Endodermal cell (in vitro differentiated cells): ENCODE results near the gene TEX29. TPM values are rescaled to one million over a fixed set of nuclear protein-coding genes. Genes with fewer than 3 reads are reported as not detected.

Experiments used
- DNase-seq: peaks from one replicate; pipeline ENCODE4 v3.0.0-alpha.2; 2017
- H3K27ac ChIP-seq: 2 replicates; pipeline ENCODE4 v1.5.1; 2013; ENCODE audit warnings: mild to moderate bottlenecking, low read depth, low read length, moderate library complexity
- H3K27me3 ChIP-seq: 2 replicates; pipeline ENCODE4 v1.6.1; 2013; ENCODE audit warnings: mild to moderate bottlenecking, low read length, moderate library complexity; ENCODE audit not compliant: insufficient read depth, control insufficient read depth, poor library complexity, severe bottlenecking
- H3K36me3 ChIP-seq: 2 replicates; pipeline ENCODE4 v1.7.0; 2013; ENCODE audit warnings: mild to moderate bottlenecking, low read length, moderate library complexity; ENCODE audit not compliant: control insufficient read depth, insufficient read depth
- H3K4me1 ChIP-seq: one replicate; pipeline ENCODE4 v1.7.0; 2013; ENCODE audit warnings: low read length; ENCODE audit not compliant: control insufficient read depth, insufficient read depth
- H3K4me3 ChIP-seq: 2 replicates; pipeline ENCODE4 v1.5.1; 2013; ENCODE audit warnings: mild to moderate bottlenecking, low read length, moderate library complexity
- H3K9ac ChIP-seq: 2 replicates; pipeline ENCODE4 v1.6.1; 2013; ENCODE audit warnings: mild to moderate bottlenecking, low read length, moderate library complexity; ENCODE audit not compliant: poor library complexity, severe bottlenecking; ENCODE audit errors: extremely low read depth
- H3K9me3 ChIP-seq: 2 replicates; pipeline ENCODE4 v1.6.1; 2013; ENCODE audit warnings: mild to moderate bottlenecking, low read length, moderate library complexity; ENCODE audit not compliant: control insufficient read depth
- H3K27ac Mint-ChIP-seq: 2 replicates; pipeline ENCODE4 v1.8.0; 2020; ENCODE audit warnings: mixed read lengths
- H3K27me3 Mint-ChIP-seq: 2 replicates; pipeline ENCODE4 v1.8.0; 2021; ENCODE audit warnings: mild to moderate bottlenecking, mixed read lengths; ENCODE audit not compliant: insufficient read depth
- H3K36me3 Mint-ChIP-seq: 2 replicates; pipeline ENCODE4 v1.8.0; 2020; ENCODE audit warnings: low read depth, mixed read lengths
- H3K4me1 Mint-ChIP-seq: 2 replicates; pipeline ENCODE4 v1.8.0; 2020; ENCODE audit warnings: mixed read lengths
- H3K4me3 Mint-ChIP-seq: 2 replicates; pipeline ENCODE4 v1.8.0; 2020; ENCODE audit warnings: mild to moderate bottlenecking, moderate library complexity, mixed read lengths
- H3K9me3 Mint-ChIP-seq: 2 replicates; pipeline ENCODE4 v1.8.0; 2020; ENCODE audit warnings: mild to moderate bottlenecking, mixed read lengths
- CTCF ChIP-seq: fragments of 200-600 bp; sonication (generic); conservative IDR thresholded peaks from 2 replicates; pipeline ENCODE4 v1.5.0; 2021; ENCODE audit warnings: antibody characterized with exemption, mild to moderate bottlenecking
- WGBS, 2 experiments: methylation state at CpG; one replicate each; pipeline versions ENCODE4 v1.1.5 to v1.1.7; 2013; ENCODE audit warnings: missing lambda C conversion rate in 2 of 2, mixed read lengths in 1 of 2; ENCODE audit not compliant: insufficient coverage in 1 of 2, insufficient read length in 1 of 2; 5-methylcytosine and 5-hydroxymethylcytosine counted together
- total RNA-seq, 2 donors: library from RNA; stranded (reverse); fragmentation: NEBNext Ultra II Directional in 1 of 2; extraction: Animal tissue kit (Norgen Biotek cat#: 25700) in 1 of 2; gene quantifications; 2 replicates in 1 of 2; 3 replicates in 1 of 2; pipeline ENCODE4 v1.2.1, GENCODE V29; 2021

The TEX29 gene
- total RNA-seq, 2 donors from 2014 or later: 0.69 TPM; not detected in 1

GRCh38 chr13:111312944-111313590, 7.4 kb upstream of the TEX29 start:
- Histone ChIP-seq H3K9me3 (peaks cover 9% of the 10 kb centered on the region), H3K4me1 (no peaks in the 10 kb centered on the region), H3K4me3 (no peak overlapping the region), H3K36me3 (peaks cover 11% of the 10 kb centered on the region), H3K27ac (no peak overlapping the region), H3K9ac (no peak overlapping the region), H3K27me3 (no peaks in the 10 kb centered on the region)
- no peak for DNase-seq
- Mint-ChIP-seq H3K4me3 (no peak overlapping the region), H3K27me3 (no peaks in the 10 kb centered on the region), H3K36me3 (peaks cover 69% of the 10 kb centered on the region), H3K27ac (no peak overlapping the region), H3K9me3 (peaks cover 40% of the 10 kb centered on the region), H3K4me1 (no peaks in the 10 kb centered on the region)
- TF ChIP-seq CTCF: no peak
- 94 to 95% methylated on average over 13 to 17 of the region's 17 CpGs for WGBS, 2 experiments

DNA sequence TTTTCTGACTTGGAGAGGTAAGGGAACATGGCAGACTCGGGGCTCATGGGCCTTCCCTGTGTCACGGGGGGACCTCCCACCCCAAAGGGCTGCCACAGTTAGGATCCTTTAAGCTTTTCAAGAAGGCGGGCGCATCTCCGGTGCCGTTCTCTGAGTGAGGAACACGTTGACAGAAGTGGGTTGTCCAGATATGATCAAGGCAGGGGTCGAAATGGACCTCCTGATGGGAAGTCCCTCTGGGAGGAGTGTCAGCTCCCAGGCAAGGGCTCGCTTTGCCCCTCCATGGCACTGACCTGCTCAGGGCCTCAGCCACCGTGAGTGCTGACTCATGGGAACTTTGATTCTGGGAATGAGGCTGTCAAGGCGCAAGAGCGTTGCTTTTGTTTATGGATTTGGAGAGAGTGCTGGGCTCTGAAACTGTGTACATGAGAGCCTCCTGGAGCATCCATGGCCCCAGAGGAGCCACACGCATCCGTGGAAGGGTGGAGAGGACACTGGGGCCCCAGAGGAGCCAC, 6.5 kb upstream of the TEX29 start:
- peaks cover 61% of the 10 kb centered on the region for H3K36me3 Mint-ChIP-seq
- no peak for TF ChIP-seq CTCF

DNA sequence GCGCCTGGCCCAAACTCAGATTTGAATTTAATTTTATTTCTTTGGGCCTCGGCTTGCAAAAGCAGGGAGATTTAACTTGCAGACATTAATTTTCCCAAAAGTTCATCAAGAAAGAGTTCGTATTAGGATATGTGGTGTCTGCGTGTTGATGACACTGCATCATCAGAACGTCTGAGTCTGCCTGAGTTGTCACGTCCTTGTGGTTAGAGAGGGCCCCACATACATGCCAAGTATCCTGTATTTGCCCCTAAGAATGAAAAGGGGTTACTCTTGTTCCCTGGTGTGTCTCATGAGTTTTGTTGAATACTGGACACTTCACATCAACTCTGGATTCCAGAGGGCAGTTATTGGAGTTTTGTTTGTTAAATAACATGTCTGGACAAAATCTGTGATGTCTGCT, 5.6 kb upstream of the TEX29 start:
- 88 to 89% methylated on average over 5 to 6 of the region's 6 CpGs for WGBS, 2 experiments
- Histone ChIP-seq H3K4me3 (no peak overlapping the region), H3K9me3 (peaks cover 9% of the 10 kb centered on the region), H3K27me3 (no peaks in the 10 kb centered on the region), H3K36me3 (peaks cover 7% of the 10 kb centered on the region), H3K4me1 (no peaks in the 10 kb centered on the region), H3K9ac (no peak overlapping the region), H3K27ac (no peak overlapping the region)
- DNase-seq: no peak
- Mint-ChIP-seq H3K9me3 (peaks cover 35% of the 10 kb centered on the region), H3K36me3 (peaks cover 54% of the 10 kb centered on the region), H3K4me1 (no peaks in the 10 kb centered on the region), H3K27me3 (no peaks in the 10 kb centered on the region), H3K27ac (no peak overlapping the region), H3K4me3 (no peak overlapping the region)
- TF ChIP-seq CTCF: no peak

More for the DNA sequence above, 6.5 kb upstream of the TEX29 start:
- H3K27me3 Mint-ChIP-seq: no peaks in the 10 kb centered on the region
- DNase-seq: no peak
- Histone ChIP-seq H3K4me3 (no peak overlapping the region), H3K27ac (no peak overlapping the region), H3K9me3 (peaks cover 9% of the 10 kb centered on the region), H3K36me3 (peaks cover 7% of the 10 kb centered on the region), H3K27me3 (no peaks in the 10 kb centered on the region), H3K4me1 (no peaks in the 10 kb centered on the region), H3K9ac (no peak overlapping the region)
- peaks cover 40% of the 10 kb centered on the region for H3K9me3 Mint-ChIP-seq
- no peak overlapping the region for H3K27ac Mint-ChIP-seq
- H3K4me1 Mint-ChIP-seq: no peaks in the 10 kb centered on the region
- 97 to 98% methylated on average over 13 to 14 of the region's 14 CpGs for WGBS, 2 experiments
- H3K4me3 Mint-ChIP-seq: no peak overlapping the region
